ENCODE measurements around the gene PLEKHA4. TPM values are rescaled to one million over a fixed set of nuclear protein-coding genes. Genes with fewer than 3 reads are reported as not detected.
A peak's percentile ranks its signal among the peaks of the same experiment; 100 is the strongest.
"Not testable (repeated sequence)": the region's sequence is repeated elsewhere in the genome, so short reads cannot be mapped to it uniquely, and the experiment has no call there.

Gene PLEKHA4
- total RNA-seq, 1 donor: 10.8 TPM

- no peak for DNase-seq (ENCODE audit: low read depth in 2 of 3, low spot score in 2 of 3)
Measured at GRCh38 chr19:48867746-48868113, 687 bp downstream of the PLEKHA4 start.

GRCh38 chr19:48867123-48867745, 1.2 kb downstream of the PLEKHA4 start:
- no peak for DNase-seq (ENCODE audit: low read depth in 2 of 3, low spot score in 2 of 3)

- no peak for DNase-seq (ENCODE audit: low read depth in 2 of 3, low spot score in 2 of 3)
Measured at GRCh38 chr19:48866692-48867091, 1.7 kb downstream of the PLEKHA4 start.

- no peak for DNase-seq (ENCODE audit: low read depth in 2 of 3, low spot score in 2 of 3)
Measured at GRCh38 chr19:48862827-48863226, 5.6 kb downstream of the PLEKHA4 start.

GRCh38 chr19:48861313-48861712, 7.1 kb downstream of the PLEKHA4 start:
- no peak for DNase-seq (ENCODE audit: low read depth in 2 of 3, low spot score in 2 of 3)

GRCh38 chr19:48859711-48860572, 8.5 kb downstream of the PLEKHA4 start:
- DNase-seq (ENCODE audit: low read depth in 2 of 3, low spot score in 2 of 3): no peak

GRCh38 chr19:48858984-48859710, 9.3 kb downstream of the PLEKHA4 start:
- DNase-seq (ENCODE audit: low read depth in 2 of 3, low spot score in 2 of 3): peak in 1 of 3 donors; percentile 83

GRCh38 chr19:48856921-48857320, 11.5 kb downstream of the PLEKHA4 start:
- DNase-seq (ENCODE audit: low read depth in 2 of 3, low spot score in 2 of 3): no peak

- no peak for DNase-seq (ENCODE audit: low read depth in 2 of 3, low spot score in 2 of 3)
Measured at GRCh38 chr19:48854103-48854502, 14.3 kb downstream of the PLEKHA4 start.

- no peak for DNase-seq (ENCODE audit: low read depth in 2 of 3, low spot score in 2 of 3)
Measured at GRCh38 chr19:48853483-48853882, 14.9 kb downstream of the PLEKHA4 start.

GRCh38 chr19:48852292-48852691, 16.1 kb downstream of the PLEKHA4 start:
- no peak for DNase-seq (ENCODE audit: low read depth in 2 of 3, low spot score in 2 of 3)

- DNase-seq (ENCODE audit: low read depth in 2 of 3, low spot score in 2 of 3): not testable (repeated sequence)
Measured at GRCh38 chr19:48846659-48847058, 21.8 kb downstream of the PLEKHA4 start.

GRCh38 chr19:48845384-48845783, 23.0 kb downstream of the PLEKHA4 start:
- DNase-seq (ENCODE audit: low read depth in 2 of 3, low spot score in 2 of 3): no peak

GRCh38 chr19:48844472-48844871, 23.9 kb downstream of the PLEKHA4 start:
- peak in 2 of 3 donors; percentile 24 to 29 for DNase-seq (ENCODE audit: low read depth in 2 of 3, low spot score in 2 of 3)

GRCh38 chr19:48842789-48843162, 25.6 kb downstream of the PLEKHA4 start:
- peak; percentile 40 to 75 (median 58) for DNase-seq (ENCODE audit: low read depth in 2 of 3, low spot score in 2 of 3)

GRCh38 chr19:48841571-48841970, 26.8 kb downstream of the PLEKHA4 start:
- DNase-seq (ENCODE audit: low read depth in 2 of 3, low spot score in 2 of 3): no peak

GRCh38 chr19:48841047-48841446, 27.4 kb downstream of the PLEKHA4 start:
- DNase-seq (ENCODE audit: low read depth in 2 of 3, low spot score in 2 of 3): no peak

GRCh38 chr19:48837687-48838086, 30.7 kb downstream of the PLEKHA4 start:
- no peak for DNase-seq (ENCODE audit: low read depth in 2 of 3, low spot score in 2 of 3)

- DNase-seq (ENCODE audit: low read depth in 2 of 3, low spot score in 2 of 3): peak in 2 of 3 donors; percentile 91 to 93
Measured at GRCh38 chr19:48837051-48837524, 31.3 kb downstream of the PLEKHA4 start.

GRCh38 chr19:48836089-48837017, 32.1 kb downstream of the PLEKHA4 start, which contains the start of gene HSD17B14:
Gene HSD17B14 (minus strand): TSS chr19:48836491. CDS start chr19:48836411, 80 bp downstream.
- DNase-seq (ENCODE audit: low read depth in 2 of 3, low spot score in 2 of 3): no peak
